ENCODE results near the gene RPL26. TPM values are rescaled to one million over a fixed set of nuclear protein-coding genes. Genes with fewer than 3 reads are reported as not detected.
A peak's percentile ranks its signal among the peaks of the same experiment; 100 is the strongest.

Gene RPL26
- total RNA-seq, 1 donor from 2014 or later, result 1,879 TPM

DNA sequence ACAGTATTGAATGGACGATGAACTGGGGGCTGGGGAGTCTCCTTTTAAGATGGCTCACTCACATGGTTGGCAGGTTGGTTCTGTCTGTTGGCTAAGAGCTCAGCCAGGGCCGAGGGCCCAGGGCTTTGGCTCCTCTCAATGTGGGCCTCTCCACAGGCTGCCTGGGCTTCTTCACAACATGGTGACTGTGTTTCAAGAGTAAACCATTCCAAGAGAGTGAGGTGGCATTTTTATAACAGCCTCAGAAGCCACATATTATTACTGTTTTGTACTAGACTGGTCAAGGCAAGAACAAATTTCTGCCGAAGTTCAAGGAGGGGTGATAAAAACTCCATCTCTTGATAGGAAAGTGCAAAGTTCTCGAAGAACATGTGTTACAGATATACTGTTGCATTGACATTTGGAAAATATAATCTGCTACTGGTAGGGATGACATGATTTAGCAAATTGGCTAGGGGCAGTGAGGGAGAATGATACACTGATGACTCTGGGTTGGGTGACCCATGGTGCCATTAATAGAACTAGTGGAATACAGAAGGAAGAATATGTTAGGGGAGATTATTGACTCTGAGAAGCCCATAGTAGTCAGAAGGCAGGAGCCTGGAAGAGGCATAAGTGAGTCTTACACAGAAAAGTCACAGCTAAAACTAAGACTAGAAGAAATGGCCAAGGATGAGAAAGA lies 20.2 kb downstream of the RPL26 start:
- TF ChIP-seq, protein P1, sequence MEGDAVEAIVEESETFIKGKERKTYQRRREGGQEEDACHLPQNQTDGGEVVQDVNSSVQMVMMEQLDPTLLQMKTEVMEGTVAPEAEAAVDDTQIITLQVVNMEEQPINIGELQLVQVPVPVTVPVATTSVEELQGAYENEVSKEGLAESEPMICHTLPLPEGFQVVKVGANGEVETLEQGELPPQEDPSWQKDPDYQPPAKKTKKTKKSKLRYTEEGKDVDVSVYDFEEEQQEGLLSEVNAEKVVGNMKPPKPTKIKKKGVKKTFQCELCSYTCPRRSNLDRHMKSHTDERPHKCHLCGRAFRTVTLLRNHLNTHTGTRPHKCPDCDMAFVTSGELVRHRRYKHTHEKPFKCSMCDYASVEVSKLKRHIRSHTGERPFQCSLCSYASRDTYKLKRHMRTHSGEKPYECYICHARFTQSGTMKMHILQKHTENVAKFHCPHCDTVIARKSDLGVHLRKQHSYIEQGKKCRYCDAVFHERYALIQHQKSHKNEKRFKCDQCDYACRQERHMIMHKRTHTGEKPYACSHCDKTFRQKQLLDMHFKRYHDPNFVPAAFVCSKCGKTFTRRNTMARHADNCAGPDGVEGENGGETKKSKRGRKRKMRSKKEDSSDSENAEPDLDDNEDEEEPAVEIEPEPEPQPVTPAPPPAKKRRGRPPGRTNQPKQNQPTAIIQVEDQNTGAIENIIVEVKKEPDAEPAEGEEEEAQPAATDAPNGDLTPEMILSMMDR (IDR thresholded peaks at IDR 0.05; ENCODE audit: unreplicated experiment), result no peak
- Mint-ChIP-seq H3K27ac (no peak overlapping the region), H3K4me3 (no peak overlapping the region), H3K4me1 (peaks cover 30% of the 10 kb centered on the region), H3K36me3 (peaks cover 5% of the 10 kb centered on the region), H3K27me3 (ENCODE audit: low read depth) (no peaks in the 10 kb centered on the region), H3K9me3 (no peaks in the 10 kb centered on the region)
- no peak for DNase-seq (ENCODE audit: low spot score in 2 of 2, unreplicated experiment in 2 of 2)

- Mint-ChIP-seq H3K9me3 (peaks cover 5% of the 10 kb centered on the region), H3K4me1 (peaks cover 21% of the 10 kb centered on the region), H3K27me3 (ENCODE audit: low read depth) (no peaks in the 10 kb centered on the region), H3K36me3 (peaks cover 6% of the 10 kb centered on the region), H3K27ac (peak overlapping the region; percentile 75), H3K4me3 (no peak overlapping the region)
- TF ChIP-seq, protein P1 (IDR thresholded peaks at IDR 0.05; ENCODE audit: unreplicated experiment), result no peak
- DNase-seq (ENCODE audit: low spot score in 2 of 2, unreplicated experiment in 2 of 2), result no peak
Observed at GRCh38 chr17:8360751-8361150, 22.2 kb downstream of the RPL26 start.

DNA sequence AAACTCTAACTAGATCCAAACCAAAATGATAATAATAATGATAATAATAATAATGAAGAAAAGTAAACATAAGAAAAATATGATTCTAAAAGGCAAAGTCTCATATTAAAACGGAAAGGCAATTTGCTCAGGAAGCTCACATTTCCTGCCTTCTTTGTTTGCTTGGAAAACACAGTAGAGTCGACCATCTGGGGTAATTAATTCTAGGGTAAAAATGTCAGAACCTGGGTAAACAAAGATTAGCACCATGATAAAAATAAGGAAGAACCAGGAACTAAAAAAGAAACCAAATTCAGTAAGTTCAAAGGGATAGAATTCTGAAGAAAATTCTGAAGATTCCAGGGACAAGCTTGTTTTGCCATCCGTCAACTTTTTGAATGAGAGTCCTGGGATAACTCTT lies 22.7 kb downstream of the RPL26 start:
- peak overlapping the region; percentile 75 for H3K27ac Mint-ChIP-seq
- no peak overlapping the region for H3K4me3 Mint-ChIP-seq
- no peaks in the 10 kb centered on the region for H3K27me3 Mint-ChIP-seq (ENCODE audit: low read depth)
- peaks cover 5% of the 10 kb centered on the region for H3K9me3 Mint-ChIP-seq
- DNase-seq (ENCODE audit: low spot score in 2 of 2, unreplicated experiment in 2 of 2), result no peak
- H3K36me3 Mint-ChIP-seq, result peaks cover 4% of the 10 kb centered on the region
- TF ChIP-seq, protein P1 (IDR thresholded peaks at IDR 0.05; ENCODE audit: unreplicated experiment), result no peak
- peaks cover 19% of the 10 kb centered on the region for H3K4me1 Mint-ChIP-seq

GRCh38 chr17:8359769-8360168 lies 23.2 kb downstream of the RPL26 start:
- H3K4me1 Mint-ChIP-seq, result peaks cover 19% of the 10 kb centered on the region
- H3K36me3 Mint-ChIP-seq, result peaks cover 4% of the 10 kb centered on the region
- no peaks in the 10 kb centered on the region for H3K27me3 Mint-ChIP-seq (ENCODE audit: low read depth)
- peaks cover 5% of the 10 kb centered on the region for H3K9me3 Mint-ChIP-seq
- DNase-seq (ENCODE audit: low spot score in 2 of 2, unreplicated experiment in 2 of 2), result no peak
- TF ChIP-seq, protein P1 (IDR thresholded peaks at IDR 0.05; ENCODE audit: unreplicated experiment), result no peak
- H3K4me3 Mint-ChIP-seq, result no peak overlapping the region
- H3K27ac Mint-ChIP-seq, result peak overlapping the region; percentile 80

GRCh38 chr17:8357910-8358309 lies 25.1 kb downstream of the RPL26 start:
- TF ChIP-seq, protein P1 (IDR thresholded peaks at IDR 0.05; ENCODE audit: unreplicated experiment), result no peak
- Mint-ChIP-seq H3K27ac (no peak overlapping the region), H3K36me3 (peaks cover 4% of the 10 kb centered on the region), H3K4me3 (no peak overlapping the region), H3K9me3 (peaks cover 5% of the 10 kb centered on the region), H3K27me3 (ENCODE audit: low read depth) (no peaks in the 10 kb centered on the region), H3K4me1 (peaks cover 19% of the 10 kb centered on the region)
- no peak for DNase-seq (ENCODE audit: low spot score in 2 of 2, unreplicated experiment in 2 of 2)

Data from mesothelial cell of epicardium (in vitro differentiated cells).